ENCODE results near the gene DNHD1.

The DNHD1 gene

DNA sequence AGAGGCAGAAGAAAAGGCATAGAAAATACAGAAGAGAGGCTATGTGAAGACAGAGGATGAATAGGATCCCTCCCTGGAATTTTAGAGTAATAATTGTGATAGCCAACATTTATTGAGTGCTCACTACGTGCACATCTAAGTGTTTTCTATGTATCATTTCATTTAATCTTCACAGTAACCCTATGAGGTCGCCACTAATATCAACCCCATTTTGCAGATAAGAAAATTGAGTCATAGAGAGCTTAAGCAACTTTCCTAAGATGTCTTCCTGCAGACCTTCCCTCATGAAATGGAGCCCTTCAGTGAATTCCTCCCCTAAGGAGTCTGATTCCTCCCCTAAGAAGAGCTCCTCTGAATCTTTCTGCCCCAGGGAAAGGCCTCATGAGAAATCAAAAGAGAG is 68.2 kb downstream of the DNHD1 start:
- no peak for DNase-seq (ENCODE audit: low read depth)

DNA sequence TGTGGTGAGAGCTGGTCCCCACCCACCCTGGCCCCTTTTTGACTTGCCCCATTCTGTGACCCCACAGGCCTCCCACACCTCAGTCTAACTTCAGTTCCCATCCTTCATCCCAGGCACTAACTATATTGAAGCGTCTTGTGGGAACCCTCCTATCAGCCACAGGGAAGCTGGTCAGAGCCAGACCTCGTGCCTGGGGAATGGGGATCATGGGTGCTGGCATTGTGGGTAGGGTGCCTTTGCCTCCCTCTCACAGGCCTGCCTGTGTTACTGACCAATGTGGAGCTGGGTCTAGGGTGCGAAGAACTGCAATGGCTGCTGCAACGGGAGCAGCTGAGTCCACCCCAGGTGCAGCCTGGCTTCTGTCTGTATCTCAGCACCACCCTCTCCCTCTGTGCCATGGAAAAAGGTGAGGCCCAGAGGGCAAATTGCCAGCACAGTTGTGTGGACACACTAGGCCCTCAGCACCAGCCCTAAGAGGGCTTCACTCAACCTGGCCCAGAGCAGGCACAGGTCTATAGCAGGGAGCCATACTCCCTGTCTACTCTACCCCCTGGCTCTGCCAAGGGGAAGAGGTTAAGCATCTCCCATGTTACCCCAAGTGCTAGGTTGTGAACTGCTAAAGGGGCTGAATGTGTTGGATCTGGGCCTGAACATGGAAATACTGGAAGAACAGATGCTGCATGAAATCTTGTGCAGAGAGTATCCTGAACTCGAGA is 69.1 kb downstream of the DNHD1 start:
- no peak for DNase-seq (ENCODE audit: low read depth)

DNA sequence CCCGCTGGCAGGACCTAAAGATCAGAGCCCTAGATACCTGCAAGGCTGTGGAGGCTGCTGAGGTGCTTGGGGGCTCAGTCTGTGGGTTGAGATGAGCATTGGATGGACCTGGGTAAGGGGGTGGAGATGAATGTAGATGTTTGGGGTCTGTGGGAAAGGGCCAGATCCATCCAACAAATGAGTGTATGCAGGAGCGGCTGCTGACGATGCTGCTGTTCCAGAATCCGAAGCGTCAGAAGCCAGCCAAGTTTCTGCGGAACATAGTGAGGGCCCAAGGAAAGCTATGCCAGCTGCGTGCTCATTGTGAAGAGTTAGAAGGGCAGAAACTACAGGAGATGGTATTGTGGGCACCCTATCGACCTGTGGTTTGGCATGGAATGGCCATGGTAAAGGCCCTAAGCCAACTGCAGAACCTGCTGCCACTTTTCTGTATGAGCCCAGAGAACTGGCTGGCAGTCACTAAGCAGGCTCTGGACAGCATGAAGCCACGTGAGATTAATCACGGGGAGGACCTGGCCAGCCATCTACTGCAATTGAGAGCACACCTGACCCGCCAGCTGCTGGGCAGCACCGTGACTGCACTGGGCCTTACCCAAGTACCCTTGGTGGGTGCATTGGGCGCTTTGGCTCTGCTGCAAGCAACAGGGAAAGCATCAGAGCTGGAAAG is 69.8 kb downstream of the DNHD1 start:
- DNase-seq (ENCODE audit: low read depth): no peak

DNA sequence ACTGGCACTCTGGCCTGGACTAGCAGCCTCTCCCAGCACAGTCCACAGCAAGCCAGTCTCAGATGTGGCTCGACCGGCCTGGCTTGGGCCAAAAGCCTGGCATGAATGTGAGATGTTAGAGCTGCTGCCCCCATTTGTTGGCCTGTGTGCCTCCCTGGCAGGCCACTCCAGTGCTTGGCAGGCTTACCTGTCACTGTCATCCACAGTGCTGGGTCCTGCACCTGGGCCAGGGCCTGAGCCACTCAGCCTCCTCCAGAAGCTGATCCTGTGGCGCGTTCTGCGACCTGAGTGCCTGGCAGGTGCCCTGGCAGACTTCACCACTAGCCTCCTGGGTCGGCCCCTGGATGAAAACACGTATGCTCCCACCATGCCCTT is 70.3 kb downstream of the DNHD1 start:
- no peak for DNase-seq (ENCODE audit: low read depth)

DNA sequence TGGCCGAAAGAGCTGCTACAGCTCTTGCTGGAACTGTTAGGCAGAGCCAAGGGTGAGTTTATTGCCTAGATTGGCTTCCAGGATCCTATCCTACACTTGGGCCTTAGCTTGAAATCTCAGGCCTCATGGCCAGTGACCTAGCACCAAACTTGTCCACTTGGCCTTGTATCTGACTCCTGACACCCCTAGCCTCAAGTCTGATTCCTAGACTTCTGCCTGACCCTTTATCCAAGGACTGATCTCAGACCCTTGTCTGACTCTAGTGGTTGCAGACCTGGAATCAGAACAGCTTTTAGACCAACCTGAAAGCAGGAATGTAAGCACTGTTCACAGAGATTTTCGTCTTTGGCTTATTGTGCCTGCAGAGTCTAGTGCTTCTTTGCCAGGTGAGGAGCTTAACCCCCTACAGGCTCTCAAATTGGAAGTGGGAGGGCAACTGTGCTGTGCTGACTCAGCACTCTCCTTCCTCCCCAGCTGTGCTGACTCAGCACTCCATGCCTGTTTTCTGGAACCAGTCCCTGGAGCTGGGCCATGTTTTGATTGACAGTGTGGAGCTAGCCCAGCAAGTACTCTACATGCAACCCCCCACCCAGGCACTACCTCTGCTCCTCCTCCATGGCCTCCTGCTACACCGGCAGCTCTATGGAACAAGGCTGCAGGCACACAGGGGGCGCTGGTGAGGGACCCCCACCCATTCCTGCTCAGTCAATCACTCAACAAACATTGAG is 71.3 kb downstream of the DNHD1 start:
- no peak for DNase-seq (ENCODE audit: low read depth)

DNA sequence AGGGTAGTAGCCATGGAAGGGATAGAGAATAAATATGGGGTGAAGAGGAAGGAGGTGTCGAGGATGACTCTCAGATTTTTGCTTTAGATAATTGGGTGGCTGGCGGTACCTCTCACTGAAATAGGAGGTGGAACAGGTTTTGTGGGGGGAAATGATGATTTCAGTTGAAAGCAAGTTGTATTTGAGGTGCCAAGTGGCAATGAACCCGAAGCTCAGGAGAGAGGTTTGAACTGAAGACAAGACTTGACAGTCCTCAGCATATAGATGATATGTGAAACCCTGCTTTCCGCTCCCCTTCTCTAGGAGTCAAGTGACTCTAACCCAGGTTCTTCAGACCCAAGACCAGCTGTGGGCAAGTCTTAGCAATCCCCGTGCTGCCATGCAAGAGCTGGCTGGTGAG is 72.6 kb downstream of the DNHD1 start:
- no peak for DNase-seq (ENCODE audit: low read depth)

DNA sequence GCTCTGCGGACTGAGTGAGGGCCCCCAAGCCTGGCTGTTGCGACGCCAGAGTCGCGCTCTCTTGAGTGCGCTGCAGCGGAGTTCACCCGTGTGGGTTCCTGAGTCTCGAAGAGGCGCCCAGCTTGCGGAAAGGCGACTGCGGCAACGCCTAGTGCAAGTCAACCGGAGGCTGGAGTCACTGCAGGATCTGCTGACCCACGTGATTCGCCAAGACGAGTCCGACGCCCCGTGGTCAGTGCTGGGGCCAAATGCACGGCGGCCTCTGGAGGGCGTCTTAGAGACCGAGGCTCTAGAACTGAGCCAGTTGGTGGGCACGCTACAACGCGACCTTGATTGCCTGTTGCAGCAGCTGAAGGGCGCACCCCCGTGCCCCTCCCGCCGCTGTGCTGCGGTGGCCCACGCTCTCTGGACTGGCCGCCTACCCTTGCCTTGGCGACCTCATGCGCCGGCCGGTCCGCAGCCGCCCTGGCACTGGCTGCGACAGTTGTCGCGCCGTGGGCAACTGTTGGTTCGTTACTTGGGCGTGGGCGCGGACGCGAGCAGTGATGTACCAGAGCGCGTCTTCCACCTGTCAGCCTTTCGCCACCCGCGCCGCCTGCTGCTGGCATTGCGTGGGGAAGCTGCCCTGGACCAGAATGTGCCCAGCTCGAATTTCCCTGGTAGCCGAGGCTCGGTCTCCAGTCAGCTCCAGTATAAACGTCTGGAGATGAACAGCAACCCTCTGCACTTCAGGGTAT is 73.8 kb downstream of the DNHD1 start:
- DNase-seq (ENCODE audit: low read depth): no peak

DNA sequence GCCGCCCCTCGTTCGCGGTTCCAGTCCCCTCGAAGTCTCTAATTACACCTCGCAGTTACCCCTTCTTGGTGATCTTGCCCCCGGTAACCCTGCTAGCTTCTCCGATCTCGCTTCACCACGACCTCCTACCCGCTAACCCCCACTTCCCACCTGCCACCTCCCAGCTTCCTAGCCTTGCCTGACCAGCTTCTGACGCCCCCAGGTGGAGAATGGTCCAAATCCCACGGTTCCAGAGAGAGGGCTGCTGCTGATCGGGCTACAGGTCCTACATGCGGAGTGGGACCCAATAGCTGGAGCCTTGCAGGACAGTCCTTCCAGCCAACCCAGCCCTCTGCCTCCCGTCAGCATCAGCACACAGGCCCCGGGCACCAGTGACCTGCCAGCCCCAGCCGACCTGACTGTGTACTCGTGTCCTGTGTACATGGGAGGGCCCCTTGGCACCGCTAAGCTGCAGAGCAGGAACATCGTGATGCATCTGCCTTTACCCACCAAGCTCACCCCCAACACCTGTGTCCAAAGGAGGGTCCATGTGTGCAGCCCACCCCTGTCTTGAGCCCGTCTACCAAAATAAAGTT is 74.4 kb downstream of the DNHD1 start:
- no peak for DNase-seq (ENCODE audit: low read depth)

DNA sequence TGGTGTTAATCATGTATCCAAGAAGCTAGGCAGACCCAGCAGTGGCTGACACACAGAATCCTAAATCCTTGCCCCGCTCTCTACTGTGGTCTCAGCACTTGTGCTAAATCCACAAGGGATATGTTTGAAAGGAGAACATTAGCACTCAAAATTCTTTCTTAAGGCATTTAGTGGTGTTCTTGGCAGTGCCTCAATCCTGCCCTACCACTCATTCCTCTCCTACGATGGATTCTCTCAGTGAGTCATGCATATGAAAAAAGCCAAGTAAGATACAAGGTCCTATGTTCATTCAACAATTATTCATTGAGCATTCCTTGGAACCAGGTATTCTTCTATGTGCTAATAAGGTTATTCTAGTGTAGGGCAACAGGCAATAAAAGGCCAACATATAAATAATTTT is 75.1 kb downstream of the DNHD1 start:
- no peak for DNase-seq (ENCODE audit: low read depth)

DNA sequence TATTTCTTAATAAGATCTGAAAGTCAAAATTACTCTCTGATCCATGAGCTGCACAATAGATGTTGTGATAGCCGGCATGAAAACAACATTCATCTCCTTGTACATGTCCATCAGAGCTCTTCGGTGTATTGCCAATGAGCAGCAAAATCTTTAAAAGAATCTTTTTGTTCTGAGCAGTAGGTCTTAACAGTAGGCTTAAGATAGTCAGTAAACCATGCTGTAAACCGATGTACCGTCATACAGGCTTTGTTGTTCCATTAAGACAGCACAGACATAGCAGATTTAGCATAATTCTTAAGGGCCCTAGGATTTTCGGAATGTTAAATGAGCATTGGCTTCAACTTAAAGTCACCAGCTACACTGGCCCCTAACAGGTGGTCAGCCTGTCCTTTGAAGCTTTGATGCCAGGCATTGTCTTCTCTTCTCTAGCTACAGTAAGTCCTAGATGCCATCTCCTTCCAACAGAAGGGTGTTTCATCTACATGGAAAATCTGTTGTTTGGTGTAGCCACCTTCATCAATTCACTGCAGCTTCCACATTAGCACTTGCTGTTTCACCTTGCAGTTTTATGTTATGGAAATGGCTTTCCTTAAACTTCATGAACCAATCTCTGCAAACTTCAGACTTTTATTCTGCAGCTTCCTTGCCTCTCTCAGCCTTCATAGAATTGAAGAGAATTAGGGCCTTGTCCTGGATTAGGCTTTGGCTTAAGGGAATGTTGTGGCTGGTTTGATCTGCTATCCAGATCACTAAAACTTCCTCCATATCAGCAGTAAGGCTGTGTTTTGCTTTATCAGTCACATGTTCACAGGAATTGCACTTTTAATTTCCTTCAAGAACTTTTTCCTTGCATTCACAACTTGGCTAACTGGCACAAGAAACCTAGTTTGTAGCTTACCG is 78.0 kb downstream of the DNHD1 start:
- no peak for DNase-seq (ENCODE audit: low read depth)

DNA sequence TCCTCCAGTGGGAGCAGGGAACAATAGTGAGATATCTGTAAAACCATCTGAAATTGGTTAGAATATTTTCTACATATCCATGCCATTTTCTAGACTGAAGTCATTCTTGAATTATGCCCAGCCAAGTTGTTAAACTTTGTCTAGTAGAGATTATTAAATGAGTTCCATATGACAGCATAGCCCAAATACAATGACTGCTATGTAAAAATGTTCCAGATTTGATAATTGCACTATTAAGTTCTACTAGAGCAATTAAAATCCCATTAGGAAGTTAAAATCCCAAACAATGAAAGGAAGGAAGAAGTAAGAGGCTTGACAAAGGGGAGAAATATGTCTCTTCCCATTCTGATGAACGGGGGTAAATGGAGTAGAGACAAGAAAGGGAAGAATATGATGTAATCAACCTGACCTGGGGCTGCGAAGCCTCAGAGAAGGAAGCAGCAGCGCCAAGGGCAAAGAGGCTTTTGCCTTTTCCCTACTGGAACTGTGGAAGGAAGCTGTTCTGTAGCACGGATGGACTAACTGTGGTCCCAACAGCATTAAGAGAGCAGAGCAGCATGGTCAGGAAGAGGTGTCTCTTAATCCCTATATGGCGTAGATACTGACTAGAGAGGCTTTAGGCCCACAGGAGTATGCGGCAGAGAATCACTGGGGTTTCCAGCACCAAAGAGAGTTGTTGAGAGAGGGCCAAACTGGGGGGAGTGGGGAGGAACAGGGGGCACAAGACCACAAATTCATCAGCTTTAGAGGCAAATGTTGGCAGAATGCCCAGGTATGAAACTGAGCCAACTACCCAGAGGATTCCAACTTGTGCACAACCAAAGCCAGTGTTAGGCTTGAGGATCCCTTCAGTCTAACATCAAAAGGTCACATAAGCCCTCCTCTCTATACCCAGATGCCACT is 79.6 kb downstream of the DNHD1 start:
- DNase-seq (ENCODE audit: low read depth): no peak

DNA sequence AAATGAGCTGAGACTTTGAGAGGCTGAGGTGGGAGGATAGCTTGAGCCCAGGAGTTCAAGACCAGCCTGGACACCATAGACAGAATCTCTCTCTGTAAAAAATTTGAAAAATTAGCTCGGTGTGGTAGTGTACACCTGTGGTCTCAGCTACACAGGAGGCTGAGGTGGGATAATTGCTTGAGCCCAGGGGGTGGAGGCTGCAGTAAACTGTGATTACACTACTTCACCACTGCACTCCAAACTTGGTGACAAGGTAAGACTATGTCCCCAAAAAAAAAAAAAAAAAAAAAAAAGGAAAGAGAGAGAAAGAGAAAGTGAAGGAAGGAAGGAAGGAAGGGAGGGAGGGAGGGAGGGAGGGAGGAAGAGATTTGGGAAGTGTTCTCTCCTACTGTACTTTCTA is 81.1 kb downstream of the DNHD1 start:
- no peak for DNase-seq (ENCODE audit: low read depth)

DNA sequence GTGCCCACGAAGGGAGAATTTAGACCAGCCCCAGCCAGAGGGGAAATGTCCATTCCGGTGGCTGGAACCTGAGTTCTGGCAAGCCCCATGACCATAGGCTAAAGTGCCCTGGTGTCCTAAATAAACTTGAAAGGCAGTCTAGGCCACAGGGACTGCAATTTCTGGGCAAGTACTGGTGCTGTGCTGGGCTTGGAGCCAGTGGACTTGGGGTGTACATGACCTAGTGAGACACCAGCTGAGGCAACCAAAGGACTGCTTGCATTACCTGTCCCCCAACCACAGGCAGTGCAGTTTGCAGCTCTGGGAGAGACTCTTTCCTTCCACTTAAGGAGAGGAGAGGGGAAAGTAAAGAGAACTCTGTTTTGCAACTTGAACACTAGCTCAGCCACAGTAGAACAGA is 82.6 kb downstream of the DNHD1 start:
- no peak for DNase-seq (ENCODE audit: low read depth)

DNA sequence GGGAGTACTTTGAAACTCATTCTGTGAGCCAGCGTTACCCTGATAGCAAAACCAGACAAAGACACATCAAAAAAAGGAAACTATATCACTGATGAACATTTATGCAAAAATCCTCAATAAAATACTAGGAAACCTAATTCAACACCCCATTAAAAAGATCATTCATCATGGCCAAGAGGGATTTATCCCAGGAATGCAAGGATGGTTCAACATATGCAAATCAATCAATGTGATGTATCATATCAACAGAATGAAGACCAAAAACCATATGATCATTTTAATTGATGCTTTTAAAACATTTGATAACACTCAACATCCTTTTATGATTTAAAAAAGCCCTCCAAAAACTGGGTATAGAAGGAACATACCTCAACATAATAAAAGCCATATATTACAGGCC is 86.5 kb downstream of the DNHD1 start:
- no peak for DNase-seq (ENCODE audit: low read depth)

DNA sequence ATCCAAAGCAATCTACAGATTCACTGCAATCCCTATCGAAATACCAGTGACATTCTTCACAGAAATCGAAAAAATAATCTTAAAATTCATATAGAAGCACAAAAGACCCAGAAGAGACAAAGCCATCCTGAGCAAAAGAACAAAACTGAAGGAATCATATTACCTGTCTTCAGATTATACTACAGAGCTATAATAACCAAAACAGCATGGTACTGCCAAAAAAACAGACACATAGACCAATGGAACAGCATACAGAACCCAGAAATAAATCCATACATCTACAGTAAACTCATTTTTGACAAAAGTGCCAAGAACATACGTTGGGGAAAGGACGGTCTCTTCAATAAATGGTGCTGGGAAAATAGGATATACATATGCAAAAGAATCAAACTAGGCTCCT is 87.4 kb downstream of the DNHD1 start:
- no peak for DNase-seq (ENCODE audit: low read depth)

DNA sequence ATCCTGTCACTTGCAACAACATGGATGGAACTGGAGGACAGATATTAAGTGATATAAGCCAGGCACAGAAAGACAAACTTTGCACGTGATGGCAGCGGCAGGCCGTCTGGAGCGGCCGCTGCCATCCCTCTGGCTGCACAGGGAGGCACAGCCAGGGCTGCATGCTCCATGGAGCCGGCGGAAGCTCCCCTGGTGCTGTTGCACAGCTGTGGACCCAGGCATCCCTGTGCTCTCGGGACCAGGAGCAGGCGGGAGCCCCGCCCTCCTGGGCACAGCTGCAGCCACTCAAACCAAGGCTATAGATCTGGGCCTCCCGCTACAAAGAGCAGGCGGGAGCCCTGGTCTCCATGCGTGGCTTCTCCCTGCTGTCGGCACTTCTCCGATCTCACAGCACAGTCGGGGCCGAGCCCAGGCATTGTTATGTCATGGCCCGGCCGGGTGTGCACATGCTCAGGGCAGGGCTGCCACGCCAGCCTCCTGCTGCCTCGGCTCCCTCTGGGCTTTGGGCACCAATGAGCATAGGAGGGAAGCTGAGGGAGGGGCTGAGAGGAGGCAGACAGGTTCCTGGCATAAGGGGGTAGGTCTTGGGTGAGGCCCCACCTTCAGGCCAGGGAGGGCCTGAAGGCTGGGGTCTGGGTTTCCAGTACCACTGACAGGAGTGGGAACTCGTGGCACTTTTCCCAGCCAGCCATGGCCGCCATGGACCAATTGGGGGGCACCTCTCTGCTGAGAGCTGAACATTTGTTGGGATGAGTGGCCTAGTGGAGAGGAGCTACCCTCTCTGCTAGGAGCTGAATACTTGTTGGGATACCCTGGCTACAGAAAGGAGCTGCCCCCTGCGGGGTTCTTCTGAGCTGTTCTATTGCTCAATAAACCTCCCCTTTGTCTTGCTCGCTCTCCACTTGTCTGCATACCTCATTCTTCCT is 89.6 kb downstream of the DNHD1 start:
- DNase-seq (ENCODE audit: low read depth): no peak

DNA sequence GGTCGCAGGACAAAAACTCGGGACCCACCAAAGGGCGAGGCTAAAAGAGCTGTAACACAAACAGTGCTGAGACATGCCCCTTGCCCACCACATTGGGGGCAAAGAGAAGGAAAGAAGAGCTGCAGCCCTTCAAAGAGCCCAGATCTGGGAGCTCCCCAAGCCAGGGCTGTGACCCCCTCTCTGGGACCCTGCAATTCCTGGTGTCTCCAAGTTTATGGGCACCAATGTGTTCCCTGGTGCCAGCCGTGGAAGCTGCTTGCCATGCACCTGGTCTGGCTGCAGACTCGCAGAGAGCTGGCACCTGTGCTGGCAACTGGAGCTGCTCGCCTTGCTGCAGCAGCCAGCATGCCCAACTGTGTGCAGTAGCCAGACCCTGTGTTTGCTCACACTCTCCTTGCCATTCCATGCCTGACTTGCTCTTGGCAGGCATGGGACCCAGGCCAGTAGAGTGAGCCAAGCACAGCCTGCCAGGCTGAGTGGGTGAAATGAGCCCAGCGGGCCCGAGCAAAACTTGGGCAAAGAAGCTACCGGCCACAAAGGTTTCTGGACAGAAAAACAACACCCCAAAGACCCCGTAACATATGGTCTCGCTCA is 90.4 kb downstream of the DNHD1 start:
- DNase-seq (ENCODE audit: low read depth): no peak

DNA sequence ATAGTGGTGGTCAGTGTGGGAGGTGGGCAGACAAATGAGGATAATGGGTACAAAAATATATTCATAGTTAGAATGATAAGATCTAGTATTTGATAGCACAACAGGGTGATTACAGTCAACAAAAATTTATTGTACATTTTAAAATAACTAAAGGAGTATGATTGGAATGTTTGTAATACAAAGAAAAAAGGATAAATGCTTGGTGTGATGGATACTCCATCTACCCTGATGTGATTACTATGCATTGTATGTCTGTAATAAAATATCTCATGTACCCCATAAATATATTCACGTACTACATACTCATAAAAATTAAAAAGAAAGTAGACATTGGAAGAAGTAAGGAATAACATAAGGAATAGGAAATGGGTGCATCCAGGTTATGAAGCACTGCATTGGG is 90.9 kb downstream of the DNHD1 start:
- no peak for DNase-seq (ENCODE audit: low read depth)
